NCI-H187 (cell line): Measurements from ENCODE around the gene RFX8.
"Not testable (repeated sequence)": the region's sequence is repeated elsewhere in the genome, so short reads cannot be mapped to it uniquely, and the experiment has no call there.

Experiments
- DNase-seq, 2 experiments: peaks; one replicate each; lab custom pipeline; 2025; lab: John Stamatoyannopoulos, UW

RFX8 gene

DNA sequence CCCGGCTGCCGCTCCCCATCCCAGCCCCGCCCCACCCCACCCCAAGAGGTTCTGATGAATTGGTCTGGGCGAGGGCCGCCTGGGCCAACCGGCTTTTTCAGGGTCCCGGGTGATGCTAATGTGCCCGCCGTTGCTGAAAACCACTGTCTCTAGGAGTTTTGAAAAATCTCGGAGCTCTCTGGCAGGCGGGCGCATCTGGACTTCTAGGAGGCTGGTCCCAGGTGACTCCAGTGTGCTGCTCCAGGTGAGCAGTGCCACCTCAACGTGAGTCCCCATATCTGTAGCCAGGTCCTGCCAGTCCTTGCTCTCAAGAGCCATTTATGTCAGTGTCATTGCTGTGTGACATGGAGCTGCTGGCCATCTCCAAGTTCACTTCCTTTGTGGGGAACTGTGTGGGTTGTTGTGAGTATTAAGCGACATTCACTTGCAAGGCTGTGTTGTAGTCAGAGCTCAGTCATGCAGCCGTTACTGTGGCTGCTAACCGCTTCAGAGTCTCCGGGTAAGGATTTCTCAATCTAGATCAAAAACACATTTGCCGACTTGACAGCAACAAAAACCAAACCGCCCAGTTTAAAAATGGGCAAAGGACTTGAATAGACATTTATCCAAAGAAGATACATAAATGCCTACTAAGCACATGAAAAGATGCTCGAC lies at the start of gene RFX8:
Gene RFX8, minus strand, starts transcription at position 382 of the 654 bp plus-strand sequence. CDS start 8,264 bp downstream, outside the sequence.
- DNase-seq: no peak

DNA sequence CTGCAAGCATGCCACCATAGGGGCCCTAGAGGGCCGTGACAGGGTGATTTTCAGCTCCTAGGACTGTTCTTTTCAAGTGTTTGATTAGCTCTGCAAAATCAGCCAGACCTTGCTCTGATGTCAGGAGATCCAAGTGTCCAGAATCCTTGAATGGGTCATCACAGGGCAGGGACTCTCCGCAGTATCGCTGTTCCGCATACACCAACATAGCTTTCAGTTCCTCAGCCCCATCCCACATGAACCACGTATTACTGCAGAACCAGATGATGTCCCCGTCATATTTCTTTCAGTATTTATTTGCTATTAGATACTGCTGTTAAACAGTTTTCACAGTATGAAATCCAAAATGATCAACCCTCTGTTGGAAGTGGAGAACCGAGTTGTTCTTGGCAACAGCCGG lies 46.6 kb upstream of the RFX8 start:
- DNase-seq: no peak

DNA sequence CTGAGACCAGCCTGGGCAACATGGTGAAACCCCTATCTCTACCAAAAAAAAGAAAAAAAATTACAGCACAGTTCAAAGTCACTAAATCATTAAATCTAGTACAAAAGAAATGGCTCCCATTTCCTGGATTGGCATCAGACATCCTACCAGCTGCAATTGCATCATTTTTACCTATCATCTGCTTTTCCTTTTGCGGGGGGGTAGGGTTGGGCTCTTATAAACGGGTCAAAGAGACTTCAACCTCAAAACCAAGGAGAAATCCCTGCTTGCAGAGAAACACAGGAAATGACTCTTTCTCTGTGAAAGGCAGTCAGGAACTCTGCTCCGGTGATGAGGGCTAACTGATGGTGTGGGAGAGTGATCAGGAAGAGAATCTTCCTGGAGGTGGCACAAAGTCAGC lies 45.3 kb upstream of the RFX8 start:
- no peak for DNase-seq

DNA sequence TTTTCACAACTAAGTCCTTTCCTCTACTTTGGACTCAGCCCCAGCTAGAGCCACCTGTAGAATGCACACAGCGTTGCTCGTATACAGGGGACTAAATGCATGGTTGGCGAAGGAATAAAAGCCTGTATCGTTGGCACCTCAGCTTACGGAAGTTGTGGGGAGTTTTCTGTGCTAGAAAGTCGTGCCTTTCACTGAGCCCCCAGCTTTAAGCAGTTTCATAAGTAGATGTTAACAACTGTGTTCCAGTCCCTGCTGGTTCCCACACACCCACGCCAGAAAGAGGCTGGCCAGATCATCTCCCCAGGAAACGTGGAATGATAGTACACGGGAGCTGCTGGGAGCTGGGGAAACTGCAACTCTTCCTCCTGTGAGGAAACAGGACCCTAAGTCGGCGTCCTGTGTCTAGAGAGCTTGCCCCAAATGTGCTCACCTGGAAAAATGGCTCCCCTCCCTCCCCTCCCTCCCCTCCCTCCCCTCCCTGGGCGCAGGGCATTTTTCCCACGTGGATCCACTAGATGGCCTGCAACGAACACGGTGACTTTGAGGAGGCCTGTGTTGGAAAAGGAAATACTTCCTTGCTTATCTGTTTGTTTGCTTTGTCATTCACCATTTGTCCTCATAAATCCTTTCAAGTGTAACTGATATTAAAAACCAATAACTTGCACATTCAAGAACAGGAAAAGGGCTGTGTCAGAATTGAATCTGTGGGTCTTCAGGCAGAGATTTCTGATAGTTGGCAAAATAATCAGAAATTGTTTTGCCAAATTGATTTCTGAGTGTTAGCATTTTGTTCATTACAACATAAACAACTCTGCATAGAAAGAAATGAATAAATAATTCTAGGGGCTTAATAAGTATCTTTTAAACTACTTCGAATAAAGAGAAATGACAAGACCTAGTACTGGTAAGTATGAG lies 43.9 kb upstream of the RFX8 start:
- DNase-seq: no peak

DNA sequence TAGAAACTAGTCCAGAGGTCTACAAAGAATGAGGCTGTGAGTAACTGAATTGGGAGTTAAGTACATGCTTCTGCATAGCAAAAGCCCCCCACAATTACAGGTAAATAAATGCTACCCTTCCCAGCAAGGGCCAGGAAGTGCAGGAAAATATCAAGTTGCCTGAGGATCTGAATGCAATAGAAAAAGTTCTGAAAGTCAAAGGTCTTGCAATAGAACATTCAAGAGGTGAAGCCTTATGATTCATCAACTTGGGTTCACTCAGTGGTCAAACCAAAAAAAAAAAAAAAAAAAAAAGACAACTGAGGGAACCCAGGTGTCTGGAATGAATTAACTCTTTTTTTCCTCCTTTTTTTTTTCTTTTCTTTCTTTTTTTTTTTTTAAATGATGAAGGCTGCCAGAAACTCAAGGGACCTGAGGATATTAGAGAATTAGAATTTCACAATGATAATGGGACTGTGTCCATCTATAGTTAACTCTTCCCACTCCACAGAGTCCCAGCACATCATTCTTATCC lies 42.9 kb upstream of the RFX8 start:
- no peak for DNase-seq

DNA sequence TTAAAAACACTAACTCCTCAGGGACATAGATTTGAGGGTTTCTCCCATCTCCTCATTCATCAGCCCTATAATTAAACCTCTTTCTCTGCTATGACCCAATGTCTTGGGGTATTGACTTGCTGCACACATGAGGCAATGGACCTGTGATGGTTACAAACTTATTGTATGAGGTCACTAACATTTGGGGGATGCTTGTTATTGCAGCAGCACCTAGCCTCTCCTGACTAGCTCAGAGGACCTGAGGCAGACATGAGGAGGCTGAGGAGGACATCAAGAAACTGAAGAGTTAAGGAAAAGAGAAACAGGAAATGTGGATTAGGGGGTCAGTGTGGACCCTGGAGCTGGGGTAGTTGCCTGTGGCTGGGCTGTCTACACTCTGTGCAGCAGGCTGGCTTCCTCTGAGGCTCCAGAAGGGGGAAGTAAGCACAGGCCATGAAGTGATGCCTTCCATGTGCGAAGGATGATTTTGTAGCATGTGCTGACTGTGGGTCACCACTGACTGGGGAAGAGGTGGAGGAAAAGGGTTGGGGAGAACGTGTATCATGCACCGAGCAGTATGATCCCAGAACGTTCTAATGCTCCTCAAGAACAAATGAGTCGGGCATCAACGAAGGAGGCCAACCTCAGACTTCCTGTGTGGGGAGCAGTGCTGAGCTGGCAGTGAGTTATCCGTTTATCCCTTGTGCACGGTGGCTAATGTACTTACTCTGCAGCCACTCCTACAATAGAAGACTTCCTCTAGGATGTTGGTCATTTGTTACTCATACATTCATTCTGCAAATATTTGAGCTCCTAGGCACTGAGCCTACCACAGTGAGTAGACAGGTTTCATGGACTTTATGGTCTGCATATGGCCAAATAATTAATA lies 42.1 kb upstream of the RFX8 start:
- DNase-seq: no peak

DNA sequence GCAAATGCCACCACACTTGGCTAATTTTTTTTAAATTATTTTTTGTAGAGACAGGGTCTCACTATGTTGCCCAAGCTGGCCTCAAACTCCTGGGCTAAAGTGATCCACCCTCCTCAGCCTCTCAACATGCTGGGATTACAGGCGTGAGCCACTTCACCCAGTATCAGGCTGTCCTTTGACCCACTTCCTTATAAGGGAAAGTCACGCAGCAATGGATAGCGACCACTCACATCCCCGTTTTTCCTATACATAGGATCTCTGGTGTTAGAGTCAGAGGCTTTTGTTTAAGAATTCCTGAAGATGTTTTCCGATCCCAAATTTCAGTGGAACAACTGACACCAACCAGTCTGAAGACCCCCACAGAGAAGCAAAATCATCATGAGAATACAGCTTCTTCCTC lies 41.4 kb upstream of the RFX8 start:
- no peak for DNase-seq

DNA sequence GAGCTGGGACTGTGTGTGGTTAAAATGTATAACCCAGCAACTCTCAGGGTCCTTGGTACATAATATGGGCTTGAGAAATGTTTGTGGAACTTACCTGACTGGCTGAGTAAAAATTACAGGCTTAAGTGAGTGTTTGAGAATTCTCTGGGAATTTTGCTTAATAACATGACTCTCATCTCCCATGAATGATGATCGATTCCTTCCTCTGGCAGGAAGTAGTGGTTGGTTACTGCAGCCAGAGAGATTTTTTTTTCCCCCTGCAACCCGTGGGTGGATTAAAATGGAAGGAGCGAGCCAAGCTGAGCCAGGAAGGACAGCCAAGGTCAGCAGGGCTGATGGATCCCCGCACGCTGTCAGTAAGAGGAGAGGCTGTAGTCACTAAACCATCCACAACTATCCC lies 40.6 kb upstream of the RFX8 start:
- DNase-seq: no peak

DNA sequence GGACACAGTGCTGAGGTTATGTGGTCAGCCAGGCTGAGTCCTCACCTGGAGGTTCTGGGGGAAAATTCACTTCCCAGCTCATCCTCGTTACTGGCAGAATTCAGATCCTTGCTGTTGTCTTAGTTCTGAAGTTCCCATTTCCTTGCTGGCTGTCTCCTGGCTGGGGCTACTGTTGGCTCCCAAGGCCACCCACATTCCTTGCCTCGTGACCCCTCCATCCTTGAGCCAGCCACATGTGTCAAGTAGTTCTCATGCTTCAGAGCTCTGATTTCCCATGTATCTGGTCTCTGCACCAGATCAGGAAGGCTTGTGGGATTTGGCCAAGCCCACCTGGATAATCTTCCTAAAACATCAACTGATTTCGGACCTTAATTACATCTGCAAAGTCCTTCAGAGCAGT lies 38.1 kb upstream of the RFX8 start:
- no peak for DNase-seq

DNA sequence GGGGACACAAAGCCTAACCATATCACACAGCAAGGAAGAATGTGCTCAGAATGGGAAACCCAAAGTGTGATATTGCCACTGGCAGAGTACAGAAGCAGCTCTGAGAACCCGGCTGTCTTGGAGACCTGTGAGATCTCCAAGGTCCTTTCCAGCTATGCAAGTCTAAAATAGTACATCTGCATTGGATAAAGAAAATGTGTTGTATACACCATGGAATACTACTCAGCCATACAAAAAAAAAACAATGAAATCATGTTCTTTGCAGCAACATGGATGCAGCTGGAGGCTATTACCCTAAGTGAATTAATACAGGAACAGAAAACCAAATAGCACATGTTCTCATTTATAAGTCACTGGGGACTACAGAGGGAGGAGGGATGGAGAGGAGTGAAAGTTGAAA lies 36.5 kb upstream of the RFX8 start:
- DNase-seq: no peak

DNA sequence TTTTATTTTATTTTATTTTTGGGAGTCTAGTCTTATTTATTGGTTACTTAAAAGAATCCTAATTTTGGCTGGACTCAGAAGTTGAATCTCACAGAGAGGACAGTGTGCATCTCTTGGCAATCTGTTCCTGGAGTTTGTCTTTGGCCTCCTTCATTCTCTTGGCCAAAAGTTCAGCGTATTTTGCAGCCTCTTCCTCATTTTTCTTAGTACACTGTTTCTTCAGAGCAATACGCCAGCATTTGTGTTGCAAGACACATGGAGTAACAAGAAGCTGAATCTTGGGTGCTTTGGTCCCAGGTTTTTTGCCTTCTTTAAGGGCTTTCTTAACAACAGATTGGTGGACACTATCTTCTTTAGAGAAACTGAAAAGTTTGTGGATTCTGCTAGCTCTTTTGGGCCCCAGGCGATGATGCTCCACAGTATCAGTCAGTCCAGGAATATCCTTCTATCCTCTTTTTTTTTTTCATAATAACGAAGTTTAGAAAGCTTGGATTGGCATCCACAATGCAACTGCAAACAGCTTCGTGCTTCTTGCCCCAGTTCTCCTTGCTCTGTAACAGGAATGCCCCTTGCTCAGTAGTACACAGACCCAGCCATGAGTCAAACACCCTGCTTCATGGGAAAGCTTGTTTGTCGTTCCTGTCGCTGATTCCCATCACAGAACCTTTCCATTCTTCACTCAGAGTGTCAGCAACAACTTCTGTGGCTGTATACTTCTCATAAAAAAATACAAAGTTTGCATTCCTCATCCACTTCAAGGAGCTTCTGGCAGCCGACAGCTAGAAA lies 34.8 kb upstream of the RFX8 start:
- no peak for DNase-seq

DNA sequence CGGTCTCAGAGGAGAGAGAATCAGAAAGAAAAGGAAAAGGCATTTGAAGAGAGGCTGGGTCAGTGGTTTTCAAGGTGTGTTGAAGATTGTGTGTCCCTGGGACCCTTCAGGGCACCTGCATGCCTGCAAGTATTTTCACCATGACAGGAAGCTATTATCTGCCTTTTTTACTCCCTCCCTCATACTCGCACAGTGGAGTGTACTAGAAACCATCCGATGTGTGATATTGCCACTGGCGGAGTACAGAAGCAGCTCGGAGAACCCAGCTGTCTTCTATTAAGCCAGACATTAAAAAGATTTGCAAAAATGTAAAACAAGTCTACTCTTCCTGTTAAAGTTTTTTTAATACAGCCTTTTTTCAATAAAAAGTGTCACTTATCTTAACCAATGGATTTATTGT lies 33.7 kb upstream of the RFX8 start:
- no peak for DNase-seq

DNA sequence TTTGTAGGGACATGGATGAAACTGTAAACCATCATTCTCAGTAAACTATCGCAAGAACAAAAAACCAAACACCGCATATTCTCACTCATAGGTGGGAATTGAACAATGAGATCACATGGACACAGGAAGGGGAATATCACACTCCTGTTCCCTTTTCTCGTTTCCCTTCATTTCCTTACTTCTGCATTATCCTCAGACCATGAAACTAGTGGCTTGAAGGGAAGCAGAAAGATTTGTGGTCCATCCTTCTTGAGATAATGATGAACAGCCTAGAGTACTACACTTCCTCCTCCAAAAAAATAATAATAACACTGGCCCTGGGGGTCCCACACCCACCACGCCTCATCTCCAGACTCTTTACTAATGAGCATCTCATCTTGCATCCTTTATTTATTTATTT lies 30.4 kb upstream of the RFX8 start:
- not testable (repeated sequence) for DNase-seq

DNA sequence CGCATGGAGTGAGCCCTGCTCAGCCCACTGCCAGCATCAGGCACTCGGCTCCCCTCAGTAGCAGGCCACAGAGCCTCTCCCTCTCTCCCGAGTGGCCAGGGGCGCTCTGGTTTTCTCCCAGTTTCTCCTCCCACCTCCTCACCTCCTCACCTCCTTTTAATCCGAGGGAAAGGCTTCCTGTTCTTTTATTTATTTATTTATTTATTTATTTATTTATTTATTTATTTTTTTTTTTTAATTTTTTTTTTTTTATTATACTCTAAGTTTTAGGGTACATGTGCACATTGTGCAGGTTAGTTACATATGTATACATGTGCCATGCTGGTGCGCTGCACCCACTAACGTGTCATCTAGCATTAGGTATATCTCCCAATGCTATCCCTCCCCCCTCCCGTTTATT lies 29.8 kb upstream of the RFX8 start:
- not testable (repeated sequence) for DNase-seq

DNA sequence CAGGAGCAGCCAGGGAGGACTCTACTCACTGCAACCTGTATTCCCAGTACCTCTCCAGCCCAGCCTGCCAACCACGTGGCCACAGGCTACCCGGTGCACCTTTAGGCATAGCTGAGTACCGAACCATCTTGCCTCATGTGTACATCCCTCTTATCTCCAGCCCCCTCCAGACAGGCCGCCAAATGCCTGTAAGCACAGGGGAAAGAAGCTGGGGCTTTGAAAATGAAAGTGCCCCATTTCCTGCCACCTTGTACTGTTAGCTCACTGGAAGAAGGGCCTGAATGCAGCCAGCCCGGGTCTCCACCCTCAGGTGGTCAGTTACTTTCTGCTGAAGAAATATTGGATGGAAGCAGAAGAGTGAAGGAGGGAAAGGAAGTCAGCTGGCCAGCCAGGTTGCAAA lies 27.2 kb upstream of the RFX8 start:
- no peak for DNase-seq

DNA sequence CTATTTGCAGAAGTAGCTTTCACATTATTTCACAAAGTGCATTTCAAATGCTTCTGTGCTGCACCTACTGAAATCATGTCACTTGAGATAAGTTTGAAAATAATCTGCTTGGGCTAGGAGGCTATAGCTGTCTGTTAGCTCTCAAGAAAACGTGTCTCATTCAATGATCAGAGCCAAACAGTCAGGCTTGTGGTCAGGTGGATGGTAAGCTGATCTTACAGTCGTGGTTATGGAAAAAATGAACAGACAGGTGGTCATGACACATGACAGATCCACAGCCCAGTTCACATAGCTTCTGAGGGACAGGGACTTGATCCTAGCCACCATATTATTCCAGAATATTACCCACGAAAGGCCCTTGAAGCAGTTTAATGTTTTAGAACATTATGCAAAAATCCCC lies 26.5 kb upstream of the RFX8 start:
- no peak for DNase-seq

DNA sequence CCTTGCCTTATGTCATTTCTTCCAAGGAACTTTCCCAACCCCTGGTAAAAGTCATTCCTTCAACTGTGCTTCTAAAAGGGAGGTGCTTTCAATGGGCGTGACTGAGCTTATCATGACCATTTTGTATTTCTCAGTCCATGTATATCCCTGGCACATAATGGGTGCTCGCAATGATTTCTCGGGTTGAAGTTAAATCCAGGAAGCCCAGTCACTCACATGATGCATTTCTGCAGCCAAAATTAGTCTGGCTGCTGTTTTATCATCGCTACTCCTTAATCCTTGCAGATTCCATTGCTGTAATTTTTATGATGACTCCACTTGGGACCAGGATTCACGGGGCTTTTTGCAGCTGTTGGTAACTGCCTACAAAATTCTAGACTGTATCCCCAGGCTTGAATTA lies 25.9 kb upstream of the RFX8 start:
- DNase-seq: no peak

DNA sequence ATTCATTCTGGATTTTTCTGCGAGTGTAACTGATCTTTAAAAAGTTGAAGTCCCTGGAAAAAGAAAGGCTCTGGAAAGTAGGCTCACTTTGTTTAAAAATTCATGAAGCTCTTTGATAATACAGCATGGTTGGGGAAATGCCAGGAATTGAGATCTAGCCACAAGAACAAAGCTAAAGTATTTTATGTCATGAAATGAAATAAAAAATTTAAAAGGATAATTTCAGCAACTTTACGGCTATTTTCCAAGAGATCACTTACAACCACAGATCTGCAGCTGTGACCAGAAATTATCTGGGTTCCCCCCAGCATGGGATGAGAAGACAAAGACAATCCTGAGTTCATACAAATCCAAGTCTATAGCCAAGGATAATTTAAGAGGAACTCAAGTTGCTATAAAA lies 25.3 kb upstream of the RFX8 start:
- DNase-seq: no peak

DNA sequence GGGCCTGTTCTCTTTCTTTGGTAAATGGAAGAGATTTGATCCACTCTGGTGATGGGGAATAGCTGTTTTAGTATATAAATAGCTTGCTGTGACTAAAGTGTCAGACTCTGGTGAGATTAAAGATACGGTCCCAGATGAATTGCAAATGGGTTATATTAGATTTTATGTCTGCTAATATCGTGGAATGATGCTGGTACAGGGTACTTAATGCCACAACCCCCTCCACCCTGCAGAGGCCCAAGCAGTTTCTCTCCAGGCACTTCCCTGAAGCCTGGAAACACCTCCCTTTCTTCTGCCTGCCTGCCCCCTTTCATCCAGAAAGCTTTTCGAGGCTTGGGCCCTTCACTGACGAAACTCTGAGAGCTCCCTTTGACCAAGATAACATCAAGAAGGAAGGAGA lies 21.4 kb upstream of the RFX8 start:
- no peak for DNase-seq

DNA sequence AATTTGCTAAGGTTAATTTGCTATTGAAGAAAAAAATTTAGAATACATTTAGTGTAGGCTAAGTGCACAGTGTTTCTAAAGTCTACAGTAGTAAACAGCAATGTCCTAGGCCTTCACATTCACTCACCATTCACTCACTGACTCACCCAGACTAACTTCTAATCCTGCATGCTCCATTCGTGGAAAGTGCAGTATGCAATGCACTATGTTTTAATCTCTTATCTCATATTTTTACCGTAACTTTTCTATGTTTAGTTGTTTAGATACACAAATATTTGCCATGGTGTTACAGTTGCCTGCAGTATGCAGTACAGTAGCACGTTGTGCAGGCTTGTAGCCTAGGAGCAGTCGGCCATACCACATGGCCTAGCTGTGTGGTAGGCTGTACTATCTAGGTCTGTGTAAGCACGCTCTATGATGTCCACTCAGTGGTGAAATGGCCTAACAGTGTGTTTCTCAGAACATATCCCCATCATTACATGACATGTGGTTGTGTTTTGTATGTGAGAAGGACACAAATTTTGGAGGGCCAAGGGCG lies 18.1 kb upstream of the RFX8 start:
- no peak for DNase-seq

DNA sequence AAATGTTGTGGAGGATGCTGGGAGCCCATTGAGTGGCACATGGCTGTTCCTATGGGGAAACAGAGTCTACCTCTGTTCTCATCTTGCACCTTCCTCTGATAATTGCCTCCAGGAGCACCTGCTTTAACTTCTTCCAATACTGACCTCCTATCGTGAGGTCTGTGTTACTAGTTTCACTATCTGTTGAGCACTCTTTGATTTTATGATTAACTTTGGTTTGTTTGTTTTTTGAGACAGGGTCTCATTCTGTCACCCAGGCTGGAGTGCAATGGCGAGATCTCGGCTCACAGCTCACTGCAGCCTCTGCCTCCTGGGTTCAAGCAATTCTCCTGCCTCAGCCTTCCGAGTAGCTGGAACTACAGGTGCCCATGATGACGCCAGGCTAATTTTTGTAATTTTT lies 12.1 kb upstream of the RFX8 start:
- no peak for DNase-seq
